T1000 (cell line): Measurements from ENCODE around the gene ZNF664.

Experiments
- DNase-seq: peaks from one replicate; lab custom pipeline; 2025; ENCODE audit warnings: mixed read lengths; lab: John Stamatoyannopoulos, UW

ZNF664 gene

GRCh38 chr12:123958876-123959275, 14.1 kb upstream of the ZNF664 start:
- no peak for DNase-seq

GRCh38 chr12:123960029-123960735, 12.8 kb upstream of the ZNF664 start:
- DNase-seq = no peak

GRCh38 chr12:123960856-123961255, 12.2 kb upstream of the ZNF664 start:
- no peak for DNase-seq

DNA sequence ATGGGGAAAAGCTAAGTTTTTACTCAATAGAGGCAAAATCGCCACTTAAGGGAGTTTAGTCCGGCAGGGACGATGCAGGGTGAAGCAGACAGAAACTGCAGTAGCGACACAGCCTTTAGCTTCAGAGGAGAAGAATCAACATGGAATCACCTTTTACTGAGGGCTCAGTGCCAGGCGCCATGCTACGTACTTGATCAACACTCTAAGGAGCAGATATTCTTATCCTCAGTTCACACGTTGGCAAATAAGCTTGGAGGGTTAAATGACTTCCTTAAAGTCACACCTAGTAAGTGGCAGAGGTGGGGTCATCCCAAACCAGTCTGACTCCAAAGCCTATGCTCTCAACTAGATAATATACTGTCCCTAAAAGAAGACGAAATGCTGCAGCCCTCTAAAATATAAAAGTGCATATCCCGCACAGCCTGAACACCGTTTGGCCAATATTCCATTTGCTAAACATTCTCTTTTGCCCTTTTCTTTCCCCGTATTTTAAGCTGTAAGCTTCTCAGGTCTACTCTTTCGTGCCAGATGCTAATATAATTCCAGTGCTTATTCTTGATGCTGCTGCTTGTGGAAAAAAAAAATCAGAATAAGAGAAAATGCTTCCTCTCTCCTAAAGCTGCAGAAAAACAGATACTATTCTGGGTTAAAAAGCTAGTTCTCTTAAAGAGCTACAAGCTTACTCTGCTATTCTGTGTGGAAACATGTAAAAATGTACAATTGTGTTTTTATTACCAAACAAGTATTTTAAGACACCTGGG, 11.2 kb upstream of the ZNF664 start:
- DNase-seq = no peak

GRCh38 chr12:123962513-123962912, 10.5 kb upstream of the ZNF664 start:
- DNase-seq = no peak

GRCh38 chr12:123963821-123964220, 9.2 kb upstream of the ZNF664 start:
- no peak for DNase-seq

DNA sequence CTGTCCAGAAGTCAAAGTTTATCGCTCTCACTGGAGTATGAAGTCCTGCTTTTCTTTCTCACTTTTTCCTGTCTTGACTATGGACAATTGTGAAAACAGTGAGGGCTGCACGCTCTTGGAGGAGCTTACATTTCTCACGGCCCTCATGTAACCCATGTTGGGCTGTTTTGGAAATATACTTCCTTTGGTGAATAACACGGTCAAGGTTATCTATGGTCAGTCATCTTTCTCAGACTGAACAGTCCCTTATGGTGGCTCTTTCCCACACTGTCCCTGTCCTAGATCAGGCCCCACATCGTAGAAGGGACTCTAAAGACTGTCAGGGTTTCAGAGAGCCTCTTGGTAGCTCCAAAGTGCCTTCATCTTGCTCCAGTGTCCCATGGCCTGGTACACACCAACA, 7.6 kb upstream of the ZNF664 start:
- no peak for DNase-seq

DNA sequence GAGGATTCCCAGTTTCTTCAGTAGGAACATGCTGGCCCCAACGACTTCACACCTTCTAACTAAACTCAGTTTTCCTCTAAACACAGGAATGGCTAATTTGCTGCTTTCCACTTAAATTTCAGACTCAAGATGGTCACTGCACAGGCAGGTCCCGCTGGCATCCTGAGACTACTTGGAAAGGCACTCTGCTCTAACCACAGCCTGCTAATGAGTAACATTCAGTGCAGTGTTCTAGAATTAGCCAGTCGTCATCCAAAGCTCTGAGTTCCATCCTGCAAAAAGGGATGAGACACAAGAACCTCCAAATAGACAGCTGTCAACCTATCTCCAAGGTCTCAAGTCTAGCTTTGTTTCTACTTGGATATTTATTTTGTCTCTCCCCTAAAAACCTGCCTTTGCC, 6.4 kb upstream of the ZNF664 start:
- no peak for DNase-seq

GRCh38 chr12:123967121-123967586, 5.9 kb upstream of the ZNF664 start:
- DNase-seq = no peak

- no peak for DNase-seq
Measured at GRCh38 chr12:123971449-123971769, 1.6 kb upstream of the ZNF664 start.

DNA sequence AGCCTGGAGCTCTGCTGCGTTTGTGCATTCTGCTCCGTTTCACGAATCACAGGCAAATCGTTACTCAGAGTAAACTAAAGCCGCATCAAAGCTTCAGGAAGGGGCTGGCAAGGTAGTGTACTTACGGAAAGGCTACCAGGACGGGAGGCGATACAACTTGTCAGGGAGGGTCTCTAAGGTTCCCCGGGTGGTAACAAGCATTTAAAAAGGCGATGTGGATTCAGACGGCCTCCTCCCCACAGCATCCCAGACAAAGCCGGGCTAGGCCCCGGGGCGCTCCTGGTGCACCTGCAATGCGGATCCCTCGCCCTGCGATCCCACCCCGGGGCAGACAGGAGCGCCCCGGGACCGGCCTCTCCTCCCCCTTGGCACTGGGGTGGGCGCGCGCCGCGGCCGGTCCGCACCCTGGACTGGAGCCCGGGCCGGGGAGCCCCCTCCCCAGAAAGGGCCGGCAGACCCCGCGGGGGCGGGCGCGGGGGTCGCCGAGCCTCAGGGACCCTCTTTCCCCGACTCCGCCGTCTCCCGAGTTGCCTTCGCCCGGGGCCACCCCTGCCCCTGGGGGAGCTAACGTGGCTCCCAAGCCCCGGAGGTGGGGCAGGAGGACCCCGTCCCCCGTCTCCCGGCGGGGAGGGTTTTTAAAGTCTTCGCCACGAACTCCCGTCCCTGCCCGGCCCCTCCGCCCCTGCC, 1.1 kb upstream of the ZNF664 start:
- DNase-seq = no peak

GRCh38 chr12:123973552-123974341, 732 bp downstream of the ZNF664 start:
- DNase-seq = no peak

DNA sequence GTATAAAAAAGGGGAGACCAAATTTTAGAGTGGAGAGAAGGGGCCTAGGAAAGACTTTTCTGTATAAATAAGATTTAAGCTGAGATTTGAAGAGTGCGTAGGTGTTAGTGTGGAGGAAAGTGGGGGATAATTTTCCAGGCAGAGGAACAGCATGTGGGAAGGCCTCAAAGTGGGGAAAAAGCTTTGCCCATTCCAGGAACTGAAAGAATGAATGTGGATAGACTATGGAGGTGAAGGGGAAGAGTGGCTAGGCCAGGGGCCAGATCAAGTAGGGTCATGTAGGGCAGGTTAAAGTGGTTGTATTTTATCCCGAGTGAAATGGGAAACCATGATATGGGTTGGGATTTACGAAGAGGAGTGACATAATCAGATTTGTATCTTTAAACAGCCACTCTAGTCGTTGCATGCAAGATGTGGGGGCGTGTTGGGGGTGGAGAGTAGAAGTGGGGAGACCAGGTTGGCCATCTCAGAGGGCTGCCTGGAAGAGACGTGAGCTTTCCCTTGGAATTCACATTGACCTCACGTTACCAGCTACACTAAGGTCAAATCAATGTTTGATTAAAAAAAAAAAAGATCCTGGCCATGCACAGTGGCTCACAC, 3.3 kb downstream of the ZNF664 start:
- no peak for DNase-seq

- DNase-seq = no peak
Measured at GRCh38 chr12:123979566-123979965, 6.6 kb downstream of the ZNF664 start.

DNA sequence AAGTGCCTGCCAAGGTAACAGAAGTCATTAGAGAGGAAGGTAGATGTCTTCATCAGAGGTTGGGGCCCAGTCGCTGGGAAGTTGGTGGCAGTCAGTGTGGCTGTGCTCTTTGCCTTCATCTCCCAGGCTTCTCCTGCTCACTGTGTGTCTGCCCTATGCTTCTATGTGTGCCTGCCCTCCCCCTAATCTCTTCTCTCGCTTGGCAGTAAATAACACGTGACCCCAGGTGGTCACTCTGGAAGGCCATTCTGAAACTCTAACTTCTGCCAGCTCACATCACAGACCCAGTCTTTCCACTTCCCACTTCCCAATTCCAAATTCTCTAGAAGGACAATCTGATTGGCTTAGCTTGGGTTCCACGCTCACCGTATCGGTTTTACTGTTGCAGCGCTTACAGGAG, 9.3 kb downstream of the ZNF664 start:
- no peak for DNase-seq

DNA sequence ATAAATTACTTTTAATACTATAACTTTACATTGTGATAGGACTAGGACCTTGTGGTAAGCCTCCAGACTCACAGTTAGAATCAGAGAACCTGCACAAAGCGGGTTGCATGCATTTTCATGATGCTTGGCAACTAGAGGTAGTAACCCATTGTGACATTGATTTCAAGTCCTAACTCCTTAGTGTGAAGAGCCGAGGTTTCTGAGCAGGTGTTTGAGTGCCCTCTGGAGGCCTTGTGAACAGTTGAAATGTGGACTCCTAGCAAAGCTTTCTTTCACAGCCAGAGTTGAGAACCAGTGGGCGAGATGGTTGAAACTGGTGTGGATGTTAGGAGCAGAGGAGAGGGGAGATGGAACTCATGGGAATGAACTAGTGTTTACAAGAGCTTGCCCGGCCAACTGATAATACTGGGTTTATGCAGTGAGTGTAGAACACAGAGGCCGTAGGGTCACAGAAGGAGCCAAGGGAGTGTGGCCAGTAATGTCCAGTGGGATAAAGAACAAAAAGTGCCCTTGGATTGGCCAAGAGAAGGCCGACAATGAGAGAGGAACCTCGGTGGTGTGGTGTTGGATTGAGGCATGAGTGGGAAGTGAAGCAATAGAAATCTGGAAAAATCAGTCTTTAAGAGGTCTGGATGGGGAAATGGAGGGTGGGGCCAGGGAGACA, 10.9 kb downstream of the ZNF664 start:
- DNase-seq = no peak

GRCh38 chr12:123984903-123985302, 11.9 kb downstream of the ZNF664 start:
- no peak for DNase-seq

- no peak for DNase-seq
Measured at GRCh38 chr12:123986374-123986965, 13.5 kb downstream of the ZNF664 start.

GRCh38 chr12:123987022-123987421, 14.0 kb downstream of the ZNF664 start:
- DNase-seq = no peak

GRCh38 chr12:123989168-123989567, 16.2 kb downstream of the ZNF664 start:
- no peak for DNase-seq

DNA sequence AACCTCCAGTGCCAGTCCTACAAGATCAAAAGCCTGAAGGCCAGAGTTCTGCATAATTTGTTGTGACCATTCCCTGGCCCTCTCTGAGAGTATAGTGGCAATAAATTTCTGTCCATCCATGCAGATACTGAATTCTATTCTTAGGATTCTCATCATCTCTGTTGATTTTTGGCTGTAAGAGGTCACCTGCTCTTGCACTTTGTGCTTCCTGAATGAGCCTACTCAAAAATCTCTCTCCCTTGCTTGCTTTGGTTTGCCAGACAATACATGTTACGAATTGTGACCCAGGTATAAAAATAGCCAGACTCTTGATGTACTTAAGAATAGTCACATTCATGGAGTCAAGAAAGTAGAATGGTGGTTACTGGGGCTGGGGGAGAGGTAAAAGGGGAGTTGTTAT, 16.7 kb downstream of the ZNF664 start:
- no peak for DNase-seq
